CD8-positive, alpha-beta memory T cell (primary cell): ENCODE data around the gene C19orf25. TPM values are rescaled to one million over a fixed set of nuclear protein-coding genes. Genes with fewer than 3 reads are reported as not detected.

ENCODE experiments used
- CTCF ChIA-PET: fragments of 350-600 bp; sonication (Branson Sonifier 250); formaldehyde crosslinking; loops from one replicate; lab custom pipeline; 2021; ENCODE audit warnings: antibody characterized with exemption; lab: Charles Lee
- POLR2A ChIA-PET: fragments of 350-600 bp; sonication (Branson Sonifier 250); formaldehyde crosslinking; loops from one replicate; lab custom pipeline; 2021; ENCODE audit warnings: antibody characterized with exemption; lab: Charles Lee
- DNase-seq, 5 donors: peaks; one replicate each; pipeline versions ENCODE4 v3.0.0 to v3.0.0-alpha.2; 2020 to 2022; ENCODE audit warnings: mixed read lengths in 1 of 5
- H3K27ac ChIP-seq: one replicate; pipeline ENCODE4 v1.7.0; 2013; ENCODE audit warnings: low read depth, mild to moderate bottlenecking, low read length, moderate library complexity
- H3K27me3 ChIP-seq: 2 replicates; pipeline ENCODE4 v1.7.0; 2013; ENCODE audit warnings: low read length, mild to moderate bottlenecking; ENCODE audit not compliant: insufficient read depth, poor library complexity, severe bottlenecking
- H3K36me3 ChIP-seq: 2 replicates; pipeline ENCODE4 v1.7.0; 2013; ENCODE audit warnings: mild to moderate bottlenecking, low read length, moderate library complexity; ENCODE audit not compliant: insufficient read depth
- H3K4me1 ChIP-seq: 2 replicates; pipeline ENCODE4 v1.7.0; 2013; ENCODE audit warnings: mild to moderate bottlenecking, low read length, moderate library complexity; ENCODE audit not compliant: insufficient read depth
- H3K4me3 ChIP-seq: 2 replicates; pipeline ENCODE4 v1.7.0; 2013; ENCODE audit warnings: mild to moderate bottlenecking, low read length
- H3K9me3 ChIP-seq: 2 replicates; pipeline ENCODE4 v1.7.0; 2013; ENCODE audit warnings: mild to moderate bottlenecking, low read length
- H3K27ac Mint-ChIP-seq, 8 donors: one replicate each; pipeline ENCODE4 v1.8.0; 2020 to 2021; ENCODE audit warnings: mixed read lengths in 8 of 8, mild to moderate bottlenecking in 6 of 8, inconsistent platforms in 3 of 8, moderate library complexity in 3 of 8
- H3K27me3 Mint-ChIP-seq, 2 donors: one replicate each; pipeline ENCODE4 v1.8.0; 2020 to 2021; ENCODE audit warnings: mixed read lengths in 2 of 2, mild to moderate bottlenecking in 1 of 2, moderate library complexity in 1 of 2
- H3K36me3 Mint-ChIP-seq, 3 donors: one replicate each; pipeline ENCODE4 v1.8.0; 2020 to 2021; ENCODE audit warnings: mixed read lengths in 3 of 3, inconsistent platforms in 1 of 3, mild to moderate bottlenecking in 1 of 3
- H3K4me1 Mint-ChIP-seq, 3 donors: one replicate each; pipeline ENCODE4 v1.8.0; 2020 to 2021; ENCODE audit warnings: mixed read lengths in 3 of 3, inconsistent platforms in 1 of 3, mild to moderate bottlenecking in 1 of 3
- H3K4me3 Mint-ChIP-seq, 7 donors: one replicate each; pipeline ENCODE4 v1.8.0; 2020 to 2021; ENCODE audit warnings: mixed read lengths in 7 of 7, mild to moderate bottlenecking in 6 of 7, moderate library complexity in 4 of 7, inconsistent platforms in 2 of 7
- H3K9me3 Mint-ChIP-seq, 5 donors: one replicate each; pipeline ENCODE4 v1.8.0; 2020 to 2022; ENCODE audit warnings: mixed read lengths in 5 of 5, mild to moderate bottlenecking in 3 of 5, moderate library complexity in 2 of 5, inconsistent platforms in 1 of 5
- polyA plus RNA-seq: library from polyadenylated mRNA; unstranded; fragments of 300-500 nt; fragmentation: Illumina TruSeq; gene quantifications from one replicate; pipeline ENCODE4 v1.2.3, GENCODE V29; 2021
- total RNA-seq, 2 experiments: library from RNA; stranded (reverse); gene quantifications; one replicate each; pipeline ENCODE4 v1.2.3, GENCODE V29; 2021

C19orf25 gene
- total and polyA plus RNA-seq, 3 experiments from 2014 or later, result 36.9 to 56.7 (median 41.4) TPM

- Histone ChIP-seq H3K4me1 (peaks cover 27% of the 10 kb centered on the region), H3K36me3 (no peaks in the 10 kb centered on the region), H3K4me3 (no peak overlapping the region), H3K27ac (no peak overlapping the region), H3K9me3 (no peaks in the 10 kb centered on the region), H3K27me3 (peaks cover 5% of the 10 kb centered on the region)
- peaks cover 17 to 41% (median 21%) of the 10 kb centered on the region in 3 donors for H3K4me1 Mint-ChIP-seq
- no peaks in the 10 kb centered on the region for H3K9me3 Mint-ChIP-seq
- no peak for DNase-seq
- H3K27me3 Mint-ChIP-seq, result peaks cover 0 to 2% of the 10 kb centered on the region in 2 donors
- ChIA-PET POLR2A (interaction anchor here (1.3 kb wide), 1 partner anchor 31 kb away, joined by 3 read pairs; no protein-coding TSS in a partner anchor), CTCF (interaction anchor here (1.0 to 1.9 kb wide), 2 partner anchors 8 to 30 kb away, joined by 3 to 8 read pairs; no protein-coding TSS in a partner anchor)
- no peak overlapping the region for H3K27ac Mint-ChIP-seq
- H3K36me3 Mint-ChIP-seq, result peaks cover 0 to 19% (median 0%) of the 10 kb centered on the region in 3 donors
- H3K4me3 Mint-ChIP-seq, result no peak overlapping the region
These were observed 4.2 kb downstream of the C19orf25 start for GRCh38 chr19:1474765-1475351.

- Mint-ChIP-seq H3K36me3 (peaks cover 0 to 19% (median 0%) of the 10 kb centered on the region in 3 donors), H3K27ac (no peak overlapping the region), H3K4me1 (peaks cover 14 to 36% (median 20%) of the 10 kb centered on the region in 3 donors), H3K9me3 (no peaks in the 10 kb centered on the region), H3K27me3 (peaks cover 0 to 2% of the 10 kb centered on the region in 2 donors), H3K4me3 (no peak overlapping the region)
- ChIA-PET POLR2A (interaction anchor here (1.3 kb wide), 1 partner anchor 30 kb away, joined by 3 read pairs; no protein-coding TSS in a partner anchor), CTCF (interaction anchor here (1.5 to 1.9 kb wide), 2 partner anchors 29 to 195 kb away, joined by 4 to 8 read pairs; no protein-coding TSS in a partner anchor)
- peaks cover 28% of the 10 kb centered on the region for H3K4me1 ChIP-seq
- H3K27ac ChIP-seq, result no peak overlapping the region
- no peaks in the 10 kb centered on the region for H3K9me3 ChIP-seq
- H3K4me3 ChIP-seq, result no peak overlapping the region
- no peaks in the 10 kb centered on the region for H3K36me3 ChIP-seq
- no peak for DNase-seq
- H3K27me3 ChIP-seq, result peaks cover 5% of the 10 kb centered on the region
These were observed 4.8 kb downstream of the C19orf25 start for GRCh38 chr19:1474011-1474764.

- peaks cover 10 to 34% (median 17%) of the 10 kb centered on the region in 3 donors for H3K4me1 Mint-ChIP-seq
- no peak overlapping the region for H3K27ac Mint-ChIP-seq
- DNase-seq, result no peak
- H3K27me3 Mint-ChIP-seq, result peaks cover 0 to 2% of the 10 kb centered on the region in 2 donors
- Histone ChIP-seq H3K27ac (no peak overlapping the region), H3K4me1 (peaks cover 27% of the 10 kb centered on the region), H3K36me3 (no peaks in the 10 kb centered on the region), H3K4me3 (no peak overlapping the region), H3K27me3 (peaks cover 7% of the 10 kb centered on the region), H3K9me3 (no peaks in the 10 kb centered on the region)
- no peaks in the 10 kb centered on the region for H3K9me3 Mint-ChIP-seq
- H3K4me3 Mint-ChIP-seq, result peak overlapping the region in 3 of 7 donors; percentile 5 to 50 (median 8)
- H3K36me3 Mint-ChIP-seq, result peaks cover 0 to 16% (median 0%) of the 10 kb centered on the region in 3 donors
- ChIA-PET CTCF (interaction anchor here (1.5 to 2.3 kb wide), 3 partner anchors 28 to 194 kb away, joined by 4 to 12 read pairs (median 8); no protein-coding TSS in a partner anchor), POLR2A (interaction anchor here (0.6 to 1.3 kb wide), 3 partner anchors 29 to 1867 kb away, joined by 3 to 5 read pairs (median 4); no protein-coding TSS in a partner anchor)
These were observed 5.7 kb downstream of the C19orf25 start for GRCh38 chr19:1473085-1473851.

GRCh38 chr19:1472231-1473084 is 6.6 kb downstream of the C19orf25 start:
- Histone ChIP-seq H3K27me3 (peaks cover 13% of the 10 kb centered on the region), H3K27ac (no peak overlapping the region), H3K4me1 (peaks cover 24% of the 10 kb centered on the region), H3K9me3 (no peaks in the 10 kb centered on the region), H3K36me3 (no peaks in the 10 kb centered on the region), H3K4me3 (no peak overlapping the region)
- Mint-ChIP-seq H3K4me1 (peaks cover 8 to 29% (median 13%) of the 10 kb centered on the region in 3 donors), H3K4me3 (peak overlapping the region in 3 of 7 donors; percentile 18 to 50 (median 32)), H3K36me3 (peaks cover 0 to 14% (median 0%) of the 10 kb centered on the region in 3 donors), H3K9me3 (no peaks in the 10 kb centered on the region), H3K27me3 (peaks cover 0 to 2% of the 10 kb centered on the region in 2 donors), H3K27ac (no peak overlapping the region)
- DNase-seq, result no peak
- POLR2A ChIA-PET, result interaction anchor here (0.5 to 0.8 kb wide), 3 partner anchors 35 to 1868 kb away, joined by 4 to 5 read pairs (median 4); no protein-coding TSS in a partner anchor
- CTCF ChIA-PET, result interaction anchor here (1.1 to 2.3 kb wide), 4 partner anchors 17 to 200 kb away, joined by 3 to 12 read pairs (median 4); no protein-coding TSS in a partner anchor

GRCh38 chr19:1471515-1472160 is 7.4 kb downstream of the C19orf25 start:
- Mint-ChIP-seq H3K4me1 (peaks cover 5 to 25% (median 9%) of the 10 kb centered on the region in 3 donors), H3K27ac (no peak overlapping the region), H3K36me3 (peaks cover 0 to 10% (median 0%) of the 10 kb centered on the region in 3 donors), H3K4me3 (peak overlapping the region in 6 of 7 donors; percentile 22 to 80 (median 53)), H3K9me3 (no peaks in the 10 kb centered on the region), H3K27me3 (peaks cover 0 to 2% of the 10 kb centered on the region in 2 donors)
- no peaks in the 10 kb centered on the region for H3K9me3 ChIP-seq
- H3K27ac ChIP-seq, result no peak overlapping the region
- H3K36me3 ChIP-seq, result no peaks in the 10 kb centered on the region
- DNase-seq, result no peak
- H3K4me1 ChIP-seq, result peaks cover 28% of the 10 kb centered on the region
- ChIA-PET CTCF (interaction anchor here (1.1 to 2.3 kb wide), 6 partner anchors 16 to 201 kb away, joined by 3 to 12 read pairs (median 4); partner anchors contain the start of gene ADAMTSL5), POLR2A (interaction anchor here (0.5 to 1.8 kb wide), 2 partner anchors 26 to 292 kb away, joined by 4 to 5 read pairs; no protein-coding TSS in a partner anchor)
- peak overlapping the region; percentile 61 for H3K4me3 ChIP-seq
- peaks cover 16% of the 10 kb centered on the region for H3K27me3 ChIP-seq

- POLR2A ChIA-PET, result interaction anchor here (1.6 to 1.8 kb wide), 2 partner anchors 20 to 26 kb away, joined by 4 to 5 read pairs; partner anchors contain the start of gene REEP6
- peaks cover 0 to 2% of the 10 kb centered on the region in 2 donors for H3K27me3 Mint-ChIP-seq
- no peaks in the 10 kb centered on the region for H3K9me3 Mint-ChIP-seq
- H3K27ac Mint-ChIP-seq, result no peak overlapping the region
- peaks cover 5 to 25% (median 9%) of the 10 kb centered on the region in 3 donors for H3K4me1 Mint-ChIP-seq
- H3K36me3 ChIP-seq, result no peaks in the 10 kb centered on the region
- peaks cover 22% of the 10 kb centered on the region for H3K27me3 ChIP-seq
- H3K4me3 Mint-ChIP-seq, result peak overlapping the region; percentile 41 to 80 (median 60)
- no peak overlapping the region for H3K27ac ChIP-seq
- no peaks in the 10 kb centered on the region for H3K9me3 ChIP-seq
- H3K36me3 Mint-ChIP-seq, result peaks cover 0 to 6% (median 0%) of the 10 kb centered on the region in 3 donors
- peak in 1 of 5 donors; percentile 12 for DNase-seq
- peaks cover 30% of the 10 kb centered on the region for H3K4me1 ChIP-seq
- CTCF ChIA-PET, result interaction anchor here (1.1 to 2.3 kb wide), 6 partner anchors 16 to 201 kb away, joined by 3 to 12 read pairs (median 4); partner anchors contain the start of gene ADAMTSL5
- peak overlapping the region; percentile 61 for H3K4me3 ChIP-seq
These were observed 8.0 kb downstream of the C19orf25 start for GRCh38 chr19:1471010-1471514.
